HL-60 (cell line): ENCODE measurements around the gene PSMC3. TPM values are rescaled to one million over a fixed set of nuclear protein-coding genes. Genes with fewer than 3 reads are reported as not detected.

Experiments
- DNase-seq, 2 experiments: peaks; one replicate each; pipeline ENCODE4 v3.0.0-alpha.2; 2010 to 2020; ENCODE audit warnings: low read depth in 1 of 2, low spot score in 1 of 2
- H3K27ac ChIP-seq: fragments of 250-450 bp; sonication (Bioruptor Pico); replicated peaks from 2 replicates; pipeline ENCODE4 v1.5.1; 2020; ENCODE audit warnings: mild to moderate bottlenecking, moderate library complexity
- H3K27me3 ChIP-seq: fragments of 250-450 bp; sonication (Bioruptor Pico); 2 replicates; pipeline ENCODE4 v1.5.1; 2021; ENCODE audit warnings: mild to moderate bottlenecking, moderate library complexity; ENCODE audit not compliant: insufficient read depth, poor library complexity, severe bottlenecking
- H3K4me3 ChIP-seq: replicated peaks from 2 replicates; pipeline ENCODE4 v1.5.1; 2011; ENCODE audit warnings: mild to moderate bottlenecking, control low read depth, low read length; ENCODE audit not compliant: insufficient read depth
- CTCF ChIP-seq: IDR thresholded peaks from one replicate; pipeline ENCODE4 v1.5.1; 2011; ENCODE audit warnings: low read length, control low read depth, inconsistent platforms; ENCODE audit not compliant: insufficient read depth
- GABPA ChIP-seq: IDR thresholded peaks from 2 replicates; pipeline ENCODE4 v1.6.1; 2012; ENCODE audit warnings: low read depth
- POLR2AphosphoS5 ChIP-seq: IDR thresholded peaks from 2 replicates; pipeline ENCODE4 v1.6.1; 2012; ENCODE audit warnings: low read depth
- REST ChIP-seq: IDR thresholded peaks from 2 replicates; pipeline ENCODE4 v1.6.1; 2012; ENCODE audit warnings: low read depth; ENCODE audit not compliant: insufficient replicate concordance
- SPI1 ChIP-seq: IDR thresholded peaks from 2 replicates; pipeline ENCODE4 v1.6.1; 2012; ENCODE audit warnings: low read depth, mild to moderate bottlenecking, borderline replicate concordance
- microRNA-seq: library from miRNA; unstranded; fragments of <30 nt; microRNA quantifications from one replicate; pipeline ENCODE4, GENCODE V29; 2018

The PSMC3 gene

DNA sequence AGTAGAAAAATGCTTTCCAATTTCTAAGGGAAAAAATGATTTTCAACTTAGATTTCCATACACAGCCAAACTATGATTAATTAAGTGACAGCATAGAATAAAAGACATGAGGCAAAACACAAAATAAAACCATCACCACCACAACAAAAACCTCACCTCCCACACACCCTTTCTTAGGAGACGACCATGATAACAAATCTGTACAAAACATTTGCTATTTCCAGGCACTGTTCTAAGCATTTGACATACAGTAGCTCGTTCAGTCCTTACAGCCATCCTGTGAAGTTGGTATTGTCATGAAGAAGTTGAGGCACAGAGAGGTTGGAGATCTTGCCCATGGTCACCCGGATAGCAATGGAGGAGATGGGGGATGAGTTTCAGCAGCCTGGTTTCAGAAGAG is 56.6 kb downstream of the PSMC3 start:
- no peak for DNase-seq
- TF ChIP-seq SPI1, result no peak
- no peak for TF ChIP-seq REST
- no peak for TF ChIP-seq GABPA
- no peak for TF ChIP-seq POLR2AphosphoS5
- TF ChIP-seq CTCF, result no peak
- Histone ChIP-seq H3K27me3 (no peaks in the 10 kb centered on the region), H3K4me3 (no peak overlapping the region), H3K27ac (no peak overlapping the region)

Small RNAs within 50 kb of the gene (microRNA-seq; reads per million reads assigned to microRNA genes)
- gene MIR4487, result not detected
